Karpas-422 (cell line): ENCODE results near the gene IZUMO2. TPM values are rescaled to one million over a fixed set of nuclear protein-coding genes. Genes with fewer than 3 reads are reported as not detected.

Experiments
- DNase-seq: peaks from one replicate; pipeline ENCODE4 v3.0.0-alpha.2; 2015
- H2AFZ ChIP-seq: fragments of 200-600 bp; sonication (generic); 2 replicates; pipeline ENCODE4 v1.6.1; 2014; ENCODE audit warnings: antibody characterized with exemption, low read length, mixed read lengths
- H3K27ac ChIP-seq: fragments of 200-600 bp; sonication (generic); 2 replicates; pipeline ENCODE4 v1.5.1; 2014; ENCODE audit warnings: mild to moderate bottlenecking, low read length, moderate library complexity
- H3K27me3 ChIP-seq: fragments of 200-600 bp; sonication (generic); 2 replicates; pipeline ENCODE4 v1.6.1; 2014; ENCODE audit warnings: low read length, mixed read lengths
- H3K36me3 ChIP-seq: fragments of 200-600 bp; sonication (generic); 2 replicates; pipeline ENCODE4 v1.6.1; 2014; ENCODE audit warnings: low read length, mixed read lengths; ENCODE audit not compliant: insufficient read depth
- H3K4me1 ChIP-seq: fragments of 200-600 bp; sonication (generic); 2 replicates; pipeline ENCODE4 v1.6.1; 2014; ENCODE audit warnings: mild to moderate bottlenecking, low read length, mixed read lengths
- H3K4me2 ChIP-seq: fragments of 200-600 bp; sonication (generic); 2 replicates; pipeline ENCODE4 v1.6.1; 2014; ENCODE audit warnings: low read length, low read depth, mild to moderate bottlenecking; ENCODE audit not compliant: poor library complexity, severe bottlenecking
- H3K4me3 ChIP-seq: fragments of 200-600 bp; sonication (generic); 2 replicates; pipeline ENCODE4 v1.5.1; 2014; ENCODE audit warnings: mild to moderate bottlenecking, antibody characterized with exemption, low read length, mixed read lengths
- H3K79me2 ChIP-seq: fragments of 200-600 bp; sonication (generic); 2 replicates; pipeline ENCODE4 v1.6.1; 2014; ENCODE audit warnings: mild to moderate bottlenecking, low read length, mixed read lengths
- H3K9ac ChIP-seq: fragments of 200-600 bp; sonication (generic); 2 replicates; pipeline ENCODE4 v1.6.0; 2014; ENCODE audit warnings: low read length
- H3K9me2 ChIP-seq: fragments of 200-600 bp; sonication (generic), shearing (Covaris generic); replicated peaks from 2 replicates; pipeline ENCODE4 v1.6.0; 2014; ENCODE audit warnings: mild to moderate bottlenecking, low read length, moderate library complexity; ENCODE audit not compliant: insufficient read depth
- H3K9me3 ChIP-seq: fragments of 300-700, 200-600 bp; sonication (generic); 2 replicates; pipeline ENCODE4 v1.6.1; 2014; ENCODE audit warnings: low read length, mixed read lengths
- H4K20me1 ChIP-seq: fragments of 200-600 bp; sonication (generic); 2 replicates; pipeline ENCODE4 v1.6.1; 2014; ENCODE audit warnings: mild to moderate bottlenecking, antibody characterized with exemption, low read length, low read depth; ENCODE audit not compliant: insufficient read depth
- total RNA-seq: library from RNA; depleted of rRNA; stranded (reverse); fragments of >200 nt; shearing (Covaris generic); gene quantifications from 2 replicates; pipeline ENCODE4 v1.2.3, GENCODE V29; 2014; ENCODE audit warnings: low replicate concordance

The IZUMO2 gene
- total RNA-seq, 1 experiment from 2014 or later: not detected

DNA sequence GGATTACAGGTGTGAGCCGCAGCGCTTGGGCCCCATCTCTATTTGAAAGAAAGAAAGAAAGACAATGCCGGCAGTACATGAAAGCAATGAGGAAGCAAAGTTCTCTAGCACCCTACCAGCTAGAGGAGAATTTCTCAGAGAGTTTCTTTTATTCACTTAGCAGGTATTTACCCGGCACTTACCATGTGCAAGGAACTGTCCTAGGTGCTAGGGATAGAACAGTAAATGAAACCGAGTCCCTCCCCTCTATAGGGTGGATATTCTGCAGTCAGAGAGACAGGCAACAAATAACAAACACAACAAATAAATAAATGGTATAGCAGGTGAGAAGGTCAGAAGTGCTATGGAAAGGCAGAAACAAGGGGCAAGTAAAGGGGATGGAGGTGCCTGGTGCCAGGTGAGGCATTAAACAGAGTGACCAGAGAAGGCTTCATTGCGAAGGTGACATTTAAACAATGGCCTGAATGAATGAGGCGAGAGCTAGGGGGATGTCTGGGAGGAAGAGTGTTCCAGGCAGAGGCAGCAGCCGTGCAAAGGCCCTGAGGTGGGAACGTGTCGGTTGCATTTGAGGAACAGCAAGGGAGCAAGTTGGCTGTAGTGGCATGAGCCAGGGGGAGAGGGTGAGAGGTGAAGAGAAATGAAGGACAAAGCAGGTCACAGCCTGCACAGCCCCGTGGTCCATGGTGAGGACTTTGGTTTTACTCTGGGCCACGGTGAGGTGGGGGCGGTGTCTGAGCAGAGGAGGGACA, 29.6 kb upstream of the IZUMO2 start:
- no peak overlapping the region for H3K4me3 ChIP-seq
- H3K27ac ChIP-seq: no peak overlapping the region
- H3K79me2 ChIP-seq: no peaks in the 10 kb centered on the region
- no peaks in the 10 kb centered on the region for H3K36me3 ChIP-seq
- no peaks in the 10 kb centered on the region for H3K9me3 ChIP-seq
- no peak overlapping the region for H3K9ac ChIP-seq
- H3K27me3 ChIP-seq: no peaks in the 10 kb centered on the region
- no peak for DNase-seq
- no peak overlapping the region for H3K4me2 ChIP-seq
- H2AFZ ChIP-seq: no peak overlapping the region
- H3K9me2 ChIP-seq: no peaks in the 10 kb centered on the region
- H4K20me1 ChIP-seq: no peaks in the 10 kb centered on the region
- no peaks in the 10 kb centered on the region for H3K4me1 ChIP-seq

DNA sequence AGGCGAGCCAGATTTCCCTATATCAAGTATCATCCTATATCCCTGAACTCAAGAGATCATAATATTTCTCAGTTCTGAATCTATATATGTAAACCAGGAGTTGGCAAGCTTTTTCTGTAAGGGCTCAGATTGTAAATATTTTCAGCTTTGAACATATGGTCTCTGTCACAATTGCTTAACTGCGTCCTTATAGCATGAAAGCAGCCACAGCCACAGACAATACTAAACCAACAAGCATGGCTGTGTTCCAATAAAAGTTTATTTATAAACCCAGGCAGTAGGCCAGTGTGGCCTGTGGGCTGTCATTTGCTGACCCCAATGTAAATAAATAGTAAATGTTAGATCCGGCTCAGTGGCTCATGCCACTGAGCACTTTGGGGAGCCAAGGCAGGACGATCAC, 28.1 kb upstream of the IZUMO2 start:
- no peak for DNase-seq
- Histone ChIP-seq H3K4me2 (no peak overlapping the region), H4K20me1 (no peaks in the 10 kb centered on the region)

DNA sequence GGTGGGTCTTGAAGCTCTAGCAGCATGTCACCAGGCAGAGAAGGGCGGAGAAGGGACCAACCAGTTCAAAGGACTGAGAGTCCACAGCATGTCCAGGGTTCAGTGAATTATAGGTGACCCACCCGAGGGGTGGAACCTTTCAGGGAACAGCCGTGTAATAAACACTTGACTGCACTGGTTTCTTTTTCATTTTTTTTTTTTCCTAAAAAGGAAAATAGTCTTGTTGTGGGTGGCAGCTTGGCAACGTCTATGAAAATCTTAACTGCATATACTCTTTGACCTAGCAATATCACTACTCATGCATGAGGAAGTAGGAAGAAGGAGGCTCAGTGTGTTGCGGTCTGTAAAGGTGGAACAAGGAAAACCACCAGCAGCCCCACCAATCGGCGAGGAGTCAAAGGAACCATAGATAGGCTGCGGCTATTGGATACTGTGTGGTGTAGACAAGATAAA, 27.4 kb upstream of the IZUMO2 start:
- no peaks in the 10 kb centered on the region for H3K27me3 ChIP-seq
- DNase-seq: no peak
- no peak overlapping the region for H2AFZ ChIP-seq

More for the DNA sequence above, 28.1 kb upstream of the IZUMO2 start:
- Histone ChIP-seq H3K4me1 (no peaks in the 10 kb centered on the region), H3K36me3 (no peaks in the 10 kb centered on the region), H3K9me2 (no peaks in the 10 kb centered on the region), H3K4me3 (no peak overlapping the region), H3K27me3 (no peaks in the 10 kb centered on the region), H3K9ac (no peak overlapping the region), H3K9me3 (no peaks in the 10 kb centered on the region), H3K27ac (no peak overlapping the region), H2AFZ (no peak overlapping the region), H3K79me2 (no peaks in the 10 kb centered on the region)

DNA sequence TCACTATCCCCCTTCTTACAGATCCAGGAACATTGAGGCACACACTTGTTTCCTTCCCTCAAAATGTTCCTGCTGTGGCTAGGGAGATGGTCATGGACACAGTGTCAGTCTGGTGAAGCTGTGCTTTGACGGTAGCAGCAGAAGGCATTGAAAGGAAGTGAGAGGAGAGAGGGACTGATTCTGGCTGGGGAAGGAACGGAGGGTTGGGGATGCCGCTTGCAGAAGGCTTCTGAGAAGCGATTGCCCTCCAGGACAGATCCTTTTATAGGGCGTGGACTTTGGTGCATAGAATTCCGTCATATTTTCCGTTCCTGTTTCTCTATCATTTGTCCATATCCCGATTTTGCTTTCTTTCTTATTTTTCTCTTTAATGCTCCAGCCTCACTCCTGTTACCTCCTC, 26.2 kb upstream of the IZUMO2 start:
- Histone ChIP-seq H3K27ac (no peak overlapping the region), H3K4me2 (no peak overlapping the region), H3K4me1 (no peaks in the 10 kb centered on the region), H3K36me3 (no peaks in the 10 kb centered on the region), H3K9ac (no peak overlapping the region), H4K20me1 (no peaks in the 10 kb centered on the region), H3K79me2 (no peaks in the 10 kb centered on the region), H3K27me3 (no peaks in the 10 kb centered on the region), H3K4me3 (no peak overlapping the region), H3K9me2 (no peaks in the 10 kb centered on the region), H3K9me3 (no peaks in the 10 kb centered on the region), H2AFZ (no peak overlapping the region)
- no peak for DNase-seq

More for the DNA sequence above, 27.4 kb upstream of the IZUMO2 start:
- Histone ChIP-seq H3K27ac (no peak overlapping the region), H3K9ac (no peak overlapping the region), H3K4me1 (no peaks in the 10 kb centered on the region), H3K9me3 (no peaks in the 10 kb centered on the region), H3K9me2 (no peaks in the 10 kb centered on the region), H3K79me2 (no peaks in the 10 kb centered on the region), H3K4me3 (no peak overlapping the region), H4K20me1 (no peaks in the 10 kb centered on the region), H3K4me2 (no peak overlapping the region), H3K36me3 (no peaks in the 10 kb centered on the region)

DNA sequence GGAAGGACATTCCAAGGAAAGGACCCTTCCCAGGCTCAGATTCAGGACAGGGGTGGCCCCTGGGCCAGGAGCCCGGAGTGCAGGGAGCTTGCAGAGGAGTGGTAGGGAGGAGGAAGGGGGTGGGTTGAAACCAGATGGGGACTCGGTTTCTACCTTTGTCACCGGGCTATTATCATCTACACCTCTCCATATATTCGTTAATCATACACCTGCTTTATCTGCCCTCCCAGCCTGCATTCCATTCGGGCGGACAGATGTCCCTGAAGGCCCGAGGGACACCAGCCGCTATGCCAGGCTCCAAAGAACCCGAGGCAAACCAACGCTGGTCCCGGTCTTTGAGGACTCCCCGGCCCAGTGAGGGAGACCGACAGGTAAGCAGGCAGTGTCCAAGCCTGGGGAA, 24.9 kb upstream of the IZUMO2 start:
- H3K4me2 ChIP-seq: no peak overlapping the region

DNA sequence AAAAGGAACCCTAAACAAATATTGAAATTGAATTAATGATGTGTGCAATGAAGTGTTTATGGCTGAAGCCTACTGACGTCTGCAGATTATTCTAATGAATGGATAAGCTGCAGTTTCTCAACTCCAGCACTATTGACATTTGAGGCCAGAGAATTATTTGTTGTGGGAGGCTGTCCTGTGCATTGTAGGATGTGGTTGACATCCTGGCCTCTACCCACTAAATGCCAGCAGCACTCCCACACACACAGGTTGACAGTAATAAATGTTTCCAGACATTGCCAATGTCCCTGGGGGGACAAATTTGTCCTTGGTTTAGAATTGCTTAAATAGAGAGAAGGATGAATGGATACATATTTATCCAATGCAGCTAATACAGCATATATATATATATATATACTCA, 21.1 kb upstream of the IZUMO2 start:
- no peak overlapping the region for H3K4me2 ChIP-seq
- H3K36me3 ChIP-seq: no peaks in the 10 kb centered on the region
- no peak overlapping the region for H3K27ac ChIP-seq
- no peak for DNase-seq
- H4K20me1 ChIP-seq: no peaks in the 10 kb centered on the region
- H3K9me2 ChIP-seq: no peaks in the 10 kb centered on the region
- H3K27me3 ChIP-seq: no peaks in the 10 kb centered on the region
- no peaks in the 10 kb centered on the region for H3K4me1 ChIP-seq
- no peak overlapping the region for H3K9ac ChIP-seq
- H2AFZ ChIP-seq: no peak overlapping the region
- no peaks in the 10 kb centered on the region for H3K79me2 ChIP-seq
- no peaks in the 10 kb centered on the region for H3K9me3 ChIP-seq
- H3K4me3 ChIP-seq: no peak overlapping the region

More for the DNA sequence above, 24.9 kb upstream of the IZUMO2 start:
- Histone ChIP-seq H3K4me3 (no peak overlapping the region), H3K36me3 (no peaks in the 10 kb centered on the region), H3K4me1 (no peaks in the 10 kb centered on the region), H3K27me3 (no peaks in the 10 kb centered on the region), H3K27ac (no peak overlapping the region), H2AFZ (no peak overlapping the region), H4K20me1 (no peaks in the 10 kb centered on the region), H3K9me3 (no peaks in the 10 kb centered on the region), H3K9me2 (no peaks in the 10 kb centered on the region), H3K79me2 (no peaks in the 10 kb centered on the region), H3K9ac (no peak overlapping the region)
- no peak for DNase-seq

DNA sequence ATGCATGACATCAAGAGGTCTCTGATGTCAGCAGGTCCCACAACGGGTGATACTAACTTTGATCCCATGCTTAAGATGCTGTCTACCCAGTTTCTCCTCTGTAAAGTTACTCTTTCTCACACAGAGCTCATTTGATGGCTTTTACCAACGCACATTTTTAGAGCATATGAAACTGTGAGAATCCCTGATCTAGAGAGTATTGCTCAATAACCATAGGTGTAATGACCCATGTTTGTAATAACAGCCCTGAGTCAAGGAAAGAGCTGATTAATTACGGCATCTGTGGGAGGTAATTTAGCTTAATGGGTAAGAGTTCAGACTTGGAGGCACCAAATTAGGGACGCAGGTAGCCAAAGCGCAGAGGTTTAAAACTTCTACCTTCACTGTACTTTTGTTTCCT, 18.0 kb upstream of the IZUMO2 start:
- H3K27me3 ChIP-seq: no peaks in the 10 kb centered on the region
- H3K9me2 ChIP-seq: no peaks in the 10 kb centered on the region
- no peak overlapping the region for H3K4me3 ChIP-seq
- H3K4me1 ChIP-seq: no peaks in the 10 kb centered on the region
- no peak overlapping the region for H3K4me2 ChIP-seq
- H3K36me3 ChIP-seq: no peaks in the 10 kb centered on the region
- H3K27ac ChIP-seq: no peak overlapping the region
- no peak overlapping the region for H2AFZ ChIP-seq
- no peaks in the 10 kb centered on the region for H3K9me3 ChIP-seq
- no peaks in the 10 kb centered on the region for H4K20me1 ChIP-seq
- no peak for DNase-seq
- H3K79me2 ChIP-seq: no peaks in the 10 kb centered on the region
- H3K9ac ChIP-seq: no peak overlapping the region

DNA sequence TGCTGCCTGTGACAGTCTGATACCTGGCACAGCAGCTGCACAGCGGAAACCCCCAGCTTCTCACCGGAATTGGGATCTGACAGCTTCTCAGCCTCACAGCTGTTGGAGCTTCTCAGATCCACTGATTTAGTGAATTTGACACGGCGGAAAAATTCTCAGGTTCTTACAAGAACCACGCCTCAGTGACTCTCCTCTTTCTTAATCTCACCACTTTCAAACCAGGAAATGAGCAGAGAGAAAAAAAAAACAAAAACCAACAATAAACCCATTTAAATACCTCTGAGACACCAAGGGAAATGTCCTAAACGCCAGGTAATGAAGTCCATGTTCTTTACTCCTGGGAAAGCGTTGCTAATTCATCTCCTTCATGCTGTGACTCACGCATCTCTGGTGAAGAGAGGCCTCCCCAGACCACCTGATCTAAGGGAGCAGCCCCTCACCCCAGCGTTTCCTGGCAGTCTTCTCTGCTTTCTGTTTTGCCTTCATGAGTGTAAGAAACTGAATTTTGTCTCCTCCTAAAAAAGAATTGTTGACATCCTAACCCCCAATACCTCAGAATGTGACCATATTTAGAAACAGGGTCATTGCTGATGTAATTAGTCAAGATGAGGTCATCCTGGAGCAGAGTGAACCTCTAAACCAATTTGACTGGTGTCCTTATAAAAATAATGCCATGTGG, 15.9 kb upstream of the IZUMO2 start:
- Histone ChIP-seq H3K27ac (no peak overlapping the region), H3K9me2 (no peaks in the 10 kb centered on the region)
- DNase-seq: no peak

More for the DNA sequence above, 15.9 kb upstream of the IZUMO2 start:
- no peaks in the 10 kb centered on the region for H3K36me3 ChIP-seq
- H3K4me3 ChIP-seq: no peak overlapping the region
- H2AFZ ChIP-seq: no peak overlapping the region
- no peak overlapping the region for H3K9ac ChIP-seq
- peaks cover 3% of the 10 kb centered on the region; the same call in 1 of the 2 replicates for H3K9me3 ChIP-seq
- no peaks in the 10 kb centered on the region for H3K79me2 ChIP-seq
- no peaks in the 10 kb centered on the region for H3K4me1 ChIP-seq
- H3K27me3 ChIP-seq: no peaks in the 10 kb centered on the region; the same call in 1 of the 2 replicates
- no peaks in the 10 kb centered on the region for H4K20me1 ChIP-seq
- no peak overlapping the region for H3K4me2 ChIP-seq
